Calu3 (cell line): ENCODE measurements around the gene PHOX2A. TPM values are rescaled to one million over a fixed set of nuclear protein-coding genes. Genes with fewer than 3 reads are reported as not detected.
A peak's percentile ranks its signal among the peaks of the same experiment; 100 is the strongest.
"Not testable (repeated sequence)": the region's sequence is repeated elsewhere in the genome, so short reads cannot be mapped to it uniquely, and the experiment has no call there.

Experiments used
- BruUV-seq: library from RNA; stranded (reverse); fragments of 400-500 nt; replicated peaks from 2 replicates; lab custom pipeline; 2021; lab: Mats Ljungman, UMichigan
- CTCF ChIA-PET: fragments of 300-600 bp; sonication (Branson Sonifier 250); formaldehyde crosslinking; loops from one replicate; lab custom pipeline; 2022; ENCODE audit warnings: antibody characterized with exemption; lab: Charles Lee
- DNase-seq: peaks from one replicate; pipeline ENCODE4 v3.0.0; 2022
- H3K27ac Mint-ChIP-seq: one replicate; pipeline ENCODE4 v1.8.0; 2022; ENCODE audit warnings: mixed read lengths; ENCODE audit not compliant: unreplicated experiment
- H3K27me3 Mint-ChIP-seq: one replicate; pipeline ENCODE4 v1.8.0; 2022; ENCODE audit warnings: mixed read lengths; ENCODE audit not compliant: unreplicated experiment
- H3K36me3 Mint-ChIP-seq: one replicate; pipeline ENCODE4 v1.8.0; 2022; ENCODE audit warnings: mild to moderate bottlenecking, moderate library complexity, mixed read lengths; ENCODE audit not compliant: insufficient read depth, unreplicated experiment
- H3K4me1 Mint-ChIP-seq: one replicate; pipeline ENCODE4 v1.8.0; 2022; ENCODE audit warnings: mild to moderate bottlenecking, low read depth, mixed read lengths; ENCODE audit not compliant: unreplicated experiment
- H3K4me3 Mint-ChIP-seq: one replicate; pipeline ENCODE4 v1.8.0; 2022; ENCODE audit warnings: mild to moderate bottlenecking, low read depth, moderate library complexity, mixed read lengths; ENCODE audit not compliant: unreplicated experiment
- H3K9me3 Mint-ChIP-seq: one replicate; pipeline ENCODE4 v1.8.0; 2022; ENCODE audit warnings: low read depth, mixed read lengths; ENCODE audit not compliant: unreplicated experiment
- intact Hi-C: fragments of 100-400 bp; cut with micrococcal nuclease; formaldehyde crosslinking; loops from one replicate; pipeline ENCODE4 v1.10.0; 2022; ENCODE audit not compliant: unreplicated experiment
- total RNA-seq: library from RNA; stranded (reverse); gene quantifications from 2 replicates; pipeline ENCODE4 v1.2.3, GENCODE V29; 2022
- TF ChIP-seq, protein P1 (sequence below): fragments of 200-600 bp; IDR thresholded peaks from one replicate; pipeline ENCODE4 v1.8.0; 2022; ENCODE audit warnings: antibody characterized with exemption; ENCODE audit not compliant: unreplicated experiment

The PHOX2A gene
- total RNA-seq, 1 experiment from 2014 or later: not detected

DNA sequence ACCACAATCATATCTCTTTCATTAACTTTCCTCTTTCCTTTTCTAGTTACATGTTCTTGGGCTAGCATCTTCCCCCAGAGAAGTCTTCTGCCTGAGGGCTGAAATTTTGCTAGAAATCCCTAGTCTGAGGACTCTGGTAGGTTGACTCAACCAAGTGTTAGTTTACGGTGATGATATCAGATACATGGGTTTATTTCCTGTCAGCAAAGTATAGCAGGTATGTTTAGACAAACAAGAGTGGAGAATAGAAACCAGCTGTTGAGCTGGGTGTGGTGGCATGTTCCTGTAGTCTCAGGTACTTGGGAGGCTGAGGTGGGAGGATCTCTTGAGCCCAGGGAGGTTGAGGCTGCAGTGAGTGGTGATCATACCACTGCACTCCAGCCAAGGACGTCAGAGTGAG, 40.8 kb downstream of the PHOX2A start:
- Mint-ChIP-seq H3K4me1 (no peaks in the 10 kb centered on the region), H3K36me3 (no peaks in the 10 kb centered on the region), H3K4me3 (no peak overlapping the region), H3K9me3 (no peaks in the 10 kb centered on the region), H3K27ac (no peak overlapping the region), H3K27me3 (no peaks in the 10 kb centered on the region)
- CTCF ChIA-PET: no interaction called here
- BruUV-seq: no TSS peak
- TF ChIP-seq, protein P1, sequence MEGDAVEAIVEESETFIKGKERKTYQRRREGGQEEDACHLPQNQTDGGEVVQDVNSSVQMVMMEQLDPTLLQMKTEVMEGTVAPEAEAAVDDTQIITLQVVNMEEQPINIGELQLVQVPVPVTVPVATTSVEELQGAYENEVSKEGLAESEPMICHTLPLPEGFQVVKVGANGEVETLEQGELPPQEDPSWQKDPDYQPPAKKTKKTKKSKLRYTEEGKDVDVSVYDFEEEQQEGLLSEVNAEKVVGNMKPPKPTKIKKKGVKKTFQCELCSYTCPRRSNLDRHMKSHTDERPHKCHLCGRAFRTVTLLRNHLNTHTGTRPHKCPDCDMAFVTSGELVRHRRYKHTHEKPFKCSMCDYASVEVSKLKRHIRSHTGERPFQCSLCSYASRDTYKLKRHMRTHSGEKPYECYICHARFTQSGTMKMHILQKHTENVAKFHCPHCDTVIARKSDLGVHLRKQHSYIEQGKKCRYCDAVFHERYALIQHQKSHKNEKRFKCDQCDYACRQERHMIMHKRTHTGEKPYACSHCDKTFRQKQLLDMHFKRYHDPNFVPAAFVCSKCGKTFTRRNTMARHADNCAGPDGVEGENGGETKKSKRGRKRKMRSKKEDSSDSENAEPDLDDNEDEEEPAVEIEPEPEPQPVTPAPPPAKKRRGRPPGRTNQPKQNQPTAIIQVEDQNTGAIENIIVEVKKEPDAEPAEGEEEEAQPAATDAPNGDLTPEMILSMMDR: no peak
- DNase-seq: no peak
- intact Hi-C loops: no loop called here

DNA sequence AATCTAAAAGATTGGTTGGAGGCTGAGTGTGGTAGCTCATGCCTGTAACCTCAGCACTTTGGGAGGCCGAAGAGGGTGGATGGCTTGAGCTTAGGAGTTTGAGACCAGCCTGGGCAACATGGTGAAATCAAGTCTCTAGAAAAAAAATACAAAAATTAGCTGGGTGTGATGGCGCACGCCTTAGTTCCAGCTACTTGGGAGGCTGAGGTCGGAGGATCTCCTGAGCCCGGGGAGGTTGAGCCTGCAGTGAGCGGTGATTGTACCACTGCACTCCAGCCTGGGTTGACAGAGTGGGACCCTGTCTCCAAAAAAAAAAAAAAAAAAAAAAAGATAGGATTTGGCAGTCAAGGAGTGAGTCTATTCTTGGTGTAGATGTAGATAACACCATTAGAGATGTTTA, 41.4 kb downstream of the PHOX2A start:
- Mint-ChIP-seq H3K9me3 (no peaks in the 10 kb centered on the region), H3K27ac (no peak overlapping the region), H3K4me1 (no peaks in the 10 kb centered on the region), H3K36me3 (no peaks in the 10 kb centered on the region), H3K27me3 (no peaks in the 10 kb centered on the region), H3K4me3 (no peak overlapping the region)
- no TSS peak for BruUV-seq
- TF ChIP-seq, protein P1: no peak
- intact Hi-C loops: no loop called here
- no peak for DNase-seq
- CTCF ChIA-PET: no interaction called here

DNA sequence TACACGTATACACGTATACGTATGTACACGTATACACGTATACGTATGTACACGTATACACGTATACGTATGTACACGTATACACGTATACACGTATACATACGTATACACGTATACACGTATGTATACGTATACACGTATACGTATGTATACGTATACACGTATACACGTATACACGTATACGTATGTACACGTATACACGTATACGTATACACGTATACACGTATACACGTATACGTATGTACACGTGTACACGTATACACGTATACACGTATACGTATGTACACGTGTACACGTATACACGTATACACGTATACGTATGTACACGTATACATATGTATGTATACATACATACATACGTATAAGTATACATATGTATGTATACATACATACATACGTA, 42.5 kb downstream of the PHOX2A start:
- CTCF ChIA-PET, DNase-seq, H3K27me3 Mint-ChIP-seq, H3K9me3 Mint-ChIP-seq, H3K4me3 Mint-ChIP-seq, H3K27ac Mint-ChIP-seq, H3K4me1 Mint-ChIP-seq, H3K36me3 Mint-ChIP-seq, BruUV-seq, intact Hi-C loops: not testable (repeated sequence)

DNA sequence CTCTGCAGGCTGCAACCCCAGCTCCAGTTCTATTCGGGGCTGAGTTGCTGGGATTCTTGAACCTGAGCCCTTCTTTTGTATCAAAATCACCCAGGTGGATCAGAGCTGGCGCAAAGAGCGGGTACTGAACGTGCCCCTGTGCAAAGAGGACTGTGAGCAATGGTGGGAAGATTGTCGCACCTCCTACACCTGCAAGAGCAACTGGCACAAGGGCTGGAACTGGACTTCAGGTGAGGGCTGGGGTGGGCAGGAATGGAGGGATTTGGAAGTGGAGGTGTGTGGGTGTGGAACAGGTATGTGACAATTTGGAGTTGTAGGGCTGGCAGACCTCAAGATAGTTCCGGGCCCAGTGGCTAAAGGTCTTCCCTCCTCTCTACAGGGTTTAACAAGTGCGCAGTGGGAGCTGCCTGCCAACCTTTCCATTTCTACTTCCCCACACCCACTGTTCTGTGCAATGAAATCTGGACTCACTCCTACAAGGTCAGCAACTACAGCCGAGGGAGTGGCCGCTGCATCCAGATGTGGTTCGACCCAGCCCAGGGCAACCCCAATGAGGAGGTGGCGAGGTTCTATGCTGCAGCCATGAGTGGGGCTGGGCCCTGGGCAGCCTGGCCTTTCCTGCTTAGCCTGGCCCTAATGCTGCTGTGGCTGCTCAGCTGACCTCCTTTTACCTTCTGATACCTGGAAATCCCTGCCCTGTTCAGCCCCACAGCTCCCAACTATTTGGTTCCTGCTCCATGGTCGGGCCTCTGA, 48.3 kb downstream of the PHOX2A start:
- Mint-ChIP-seq H3K4me1 (peaks cover 9% of the 10 kb centered on the region), H3K27me3 (no peaks in the 10 kb centered on the region), H3K9me3 (no peaks in the 10 kb centered on the region), H3K27ac (no peak overlapping the region), H3K36me3 (no peaks in the 10 kb centered on the region), H3K4me3 (no peak overlapping the region)
- CTCF ChIA-PET: no interaction called here
- TF ChIP-seq, protein P1: no peak
- intact Hi-C loops: no loop called here
- no peak for DNase-seq
- no TSS peak for BruUV-seq

DNA sequence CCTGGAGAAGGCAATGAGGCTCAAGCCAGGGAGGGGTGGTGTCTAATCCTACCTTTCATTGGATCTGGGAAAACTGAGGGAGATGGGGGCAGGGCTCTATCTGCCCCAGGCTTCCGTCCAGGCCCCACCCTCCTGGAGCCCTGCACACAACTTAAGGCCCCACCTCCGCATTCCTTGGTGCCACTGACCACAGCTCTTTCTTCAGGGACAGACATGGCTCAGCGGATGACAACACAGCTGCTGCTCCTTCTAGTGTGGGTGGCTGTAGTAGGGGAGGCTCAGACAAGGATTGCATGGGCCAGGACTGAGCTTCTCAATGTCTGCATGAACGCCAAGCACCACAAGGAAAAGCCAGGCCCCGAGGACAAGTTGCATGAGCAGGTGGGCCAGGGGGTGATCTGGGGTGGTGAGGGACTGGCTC, 52.0 kb downstream of the PHOX2A start, which contains the start of gene FOLR1:
Gene FOLR1 (plus strand): TSS at position 180 of the 421 bp plus-strand sequence. CDS start 34 bp downstream, at position 214.
- H3K27me3 Mint-ChIP-seq: no peaks in the 10 kb centered on the region
- H3K36me3 Mint-ChIP-seq: no peaks in the 10 kb centered on the region
- H3K4me3 Mint-ChIP-seq: no peak within 1 kb of the TSS
- CTCF ChIA-PET: interaction anchor here (0.9 to 1.1 kb wide), 2 partner anchors 48 to 167 kb away, joined by 4 read pairs; no protein-coding TSS in a partner anchor
- H3K4me1 Mint-ChIP-seq: peaks cover 9% of the 10 kb centered on the region
- BruUV-seq: no TSS peak
- intact Hi-C loops: no loop called here
- no peaks in the 10 kb centered on the region for H3K9me3 Mint-ChIP-seq
- H3K27ac Mint-ChIP-seq: no peak within 1 kb of the TSS
- TF ChIP-seq, protein P1: no peak
- DNase-seq: peak; percentile 48
